NCI-H1417 treated with DMSO at 0.1 percent for 48 hours (cell line): ENCODE results near the gene MRPL36.
A peak's percentile ranks its signal among the peaks of the same experiment; 100 is the strongest.
"Not testable (repeated sequence)": the region's sequence is repeated elsewhere in the genome, so short reads cannot be mapped to it uniquely, and the experiment has no call there.

Experiments
- DNase-seq: peaks from one replicate; lab custom pipeline; 2025; lab: John Stamatoyannopoulos, UW

Gene MRPL36

DNA sequence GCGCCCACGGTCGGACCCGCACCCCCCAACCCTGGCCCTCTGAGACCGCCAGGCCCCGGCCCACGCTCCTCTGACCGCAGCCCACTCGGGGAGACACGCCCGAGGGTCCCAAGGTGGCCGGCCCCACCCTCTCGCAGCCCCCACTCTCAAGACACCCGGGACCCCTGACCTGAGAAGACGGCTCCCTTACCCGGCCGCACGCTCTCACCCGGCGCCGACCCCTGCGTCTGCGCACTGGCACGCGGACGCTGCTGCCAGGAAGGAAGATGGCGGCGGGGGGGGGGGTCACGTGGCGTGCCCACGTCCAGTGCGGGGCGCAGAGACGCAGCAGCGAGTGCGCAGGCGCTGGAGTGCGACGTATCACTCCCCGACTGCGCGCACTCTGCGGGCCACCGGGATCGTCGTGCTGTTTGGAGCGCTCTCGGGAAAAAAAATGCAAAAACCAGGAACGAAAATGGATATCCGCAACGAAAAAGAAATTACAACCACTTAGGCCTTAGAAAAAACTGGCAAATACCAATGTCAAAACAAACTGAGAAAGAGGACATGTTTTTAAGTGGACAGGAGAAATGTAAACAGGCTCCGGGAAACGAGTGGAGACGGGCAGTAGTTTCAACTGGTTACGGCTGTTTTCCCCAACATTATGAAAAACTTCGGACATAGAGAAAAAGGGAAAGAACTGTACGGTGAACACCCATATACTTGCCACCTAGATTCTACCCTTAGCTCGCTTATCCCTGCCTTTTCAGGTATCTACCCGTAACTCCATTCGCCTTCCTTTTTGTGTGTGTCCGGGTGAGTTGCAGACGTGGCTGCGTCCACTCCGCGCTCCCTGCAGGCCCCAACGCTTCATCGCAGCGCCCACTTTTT lies at the start of gene MRPL36:
Gene MRPL36, minus strand, starts transcription at position 236 of the 870 bp plus-strand sequence. CDS start 902 bp downstream, outside the sequence.
- DNase-seq, result peak; percentile 84

DNA sequence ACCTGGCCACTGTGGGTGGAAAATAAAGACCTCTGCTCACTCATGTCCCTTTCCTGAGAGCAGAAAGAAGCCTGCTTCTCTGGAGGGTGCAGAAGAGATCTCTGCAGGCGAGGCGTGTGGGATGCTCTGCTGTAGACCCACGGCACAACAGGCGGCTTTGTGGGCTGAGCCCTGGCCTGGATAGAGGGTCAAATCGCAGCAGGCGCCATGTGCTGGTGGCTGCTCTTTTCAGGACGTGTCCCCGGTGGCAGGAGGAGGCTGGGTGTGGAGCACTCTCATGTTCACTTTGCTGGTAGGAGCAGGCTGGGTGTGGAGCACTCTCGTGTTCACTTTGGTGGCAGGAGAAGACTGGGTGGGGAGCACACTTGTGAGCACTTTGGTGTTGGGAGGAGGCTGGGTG lies 48.0 kb upstream of the MRPL36 start:
- no peak for DNase-seq

DNA sequence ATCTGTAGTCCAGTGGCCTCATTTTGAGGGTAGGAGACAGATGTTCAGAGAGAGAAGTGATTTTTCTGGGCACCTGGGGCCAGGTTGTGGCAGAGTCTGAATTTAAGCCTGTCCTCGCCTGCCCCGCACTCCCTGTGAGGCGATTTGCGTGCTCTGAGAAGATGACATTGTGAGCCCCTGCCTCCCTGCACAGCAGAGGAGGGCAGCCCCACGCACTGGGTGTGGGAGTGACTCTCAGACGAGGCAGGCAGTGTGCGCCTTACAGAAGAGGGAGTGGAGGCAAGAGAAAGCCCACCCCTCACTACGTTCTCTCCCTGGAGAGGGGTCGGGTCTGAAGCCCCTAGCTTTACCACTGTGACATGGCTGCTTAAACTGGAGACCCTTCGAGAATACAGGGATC lies 47.4 kb upstream of the MRPL36 start:
- DNase-seq, result no peak

DNA sequence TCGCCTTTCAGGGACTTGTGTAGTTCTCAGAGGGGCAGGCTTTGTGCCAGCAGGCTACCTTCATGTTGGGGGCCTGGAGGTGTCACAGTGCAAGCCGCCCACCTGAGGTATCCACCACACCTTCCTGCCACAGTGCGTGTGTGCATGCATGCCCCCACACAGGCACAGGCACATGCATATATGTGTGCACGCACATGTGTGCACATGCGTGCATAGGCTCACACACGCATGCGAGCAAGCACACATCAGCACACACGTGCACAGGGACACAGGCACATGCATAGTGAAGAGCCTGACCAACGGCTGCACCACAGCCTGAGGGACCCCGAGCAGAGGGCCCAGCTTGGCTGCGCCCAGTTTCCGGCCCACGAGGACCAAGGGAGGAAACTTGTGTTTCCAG lies 46.9 kb upstream of the MRPL36 start:
- DNase-seq, result no peak

DNA sequence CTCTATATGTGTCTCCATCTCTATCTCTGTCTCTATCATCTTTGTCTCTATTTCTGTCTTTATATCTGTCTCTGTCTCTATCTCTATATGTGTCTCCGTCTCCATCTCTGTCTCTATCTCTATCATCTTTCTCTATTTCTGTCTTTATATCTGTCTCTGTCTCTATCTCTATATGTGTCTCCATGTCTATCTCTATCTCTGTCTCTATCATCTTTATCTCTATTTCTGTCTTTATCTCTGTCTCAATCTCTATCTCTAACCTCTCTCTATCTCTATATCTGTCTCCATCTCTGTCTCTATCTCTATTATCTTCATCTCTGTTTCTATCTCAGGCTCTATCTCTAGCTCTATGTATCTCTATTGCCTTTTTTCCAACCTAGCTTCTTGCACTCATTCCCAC lies 46.1 kb upstream of the MRPL36 start:
- DNase-seq, result no peak

DNA sequence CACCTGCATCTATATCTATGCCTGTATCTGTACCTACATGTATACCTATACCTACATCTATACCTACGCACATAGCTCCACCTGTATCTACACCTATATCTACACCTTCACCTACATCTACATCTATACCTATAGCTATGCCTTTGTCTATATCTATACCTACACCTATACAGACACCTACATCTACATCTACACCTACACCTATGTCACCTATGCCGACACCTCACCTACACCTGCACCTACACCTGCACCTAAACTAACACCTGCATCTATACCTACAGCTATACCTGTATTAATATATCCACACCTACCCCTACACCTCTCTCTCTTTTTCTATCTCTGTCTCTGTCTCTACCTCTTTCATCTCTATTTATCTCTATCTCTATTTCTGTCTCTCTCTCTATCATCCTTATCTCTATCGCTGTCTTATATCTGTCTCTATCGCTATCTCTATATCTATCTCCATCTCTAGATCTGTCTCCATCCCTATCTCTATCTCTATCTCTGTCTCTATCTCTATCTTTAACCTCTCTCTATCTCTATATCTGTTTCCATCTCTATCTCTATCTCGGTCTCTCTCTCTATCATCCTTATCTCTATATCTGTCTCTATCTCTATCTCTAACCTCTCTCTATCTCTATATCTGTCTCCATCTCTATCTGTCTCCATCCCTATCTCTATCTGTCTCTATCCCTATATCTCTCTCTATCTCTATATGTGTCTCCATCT lies 45.2 kb upstream of the MRPL36 start:
- DNase-seq, result no peak

DNA sequence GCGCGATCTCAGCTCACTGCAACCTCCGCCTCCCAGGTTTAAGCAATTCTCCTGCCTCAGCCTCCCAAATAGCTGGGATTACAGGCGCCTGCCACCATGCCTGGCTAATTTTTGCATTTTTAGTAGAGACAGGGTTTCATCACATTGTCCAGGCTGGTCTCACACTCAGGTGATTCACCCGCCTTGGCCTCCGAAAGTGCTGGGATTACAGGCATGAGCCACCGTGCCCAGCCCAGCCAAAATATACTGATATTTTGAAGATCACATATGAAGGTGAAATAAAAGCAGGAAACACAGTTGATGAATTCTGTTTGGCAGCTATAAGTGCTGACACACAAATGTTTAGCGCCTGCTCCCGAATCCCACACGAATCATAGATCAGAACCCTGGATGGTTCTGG lies 44.1 kb upstream of the MRPL36 start:
- not testable (repeated sequence) for DNase-seq

DNA sequence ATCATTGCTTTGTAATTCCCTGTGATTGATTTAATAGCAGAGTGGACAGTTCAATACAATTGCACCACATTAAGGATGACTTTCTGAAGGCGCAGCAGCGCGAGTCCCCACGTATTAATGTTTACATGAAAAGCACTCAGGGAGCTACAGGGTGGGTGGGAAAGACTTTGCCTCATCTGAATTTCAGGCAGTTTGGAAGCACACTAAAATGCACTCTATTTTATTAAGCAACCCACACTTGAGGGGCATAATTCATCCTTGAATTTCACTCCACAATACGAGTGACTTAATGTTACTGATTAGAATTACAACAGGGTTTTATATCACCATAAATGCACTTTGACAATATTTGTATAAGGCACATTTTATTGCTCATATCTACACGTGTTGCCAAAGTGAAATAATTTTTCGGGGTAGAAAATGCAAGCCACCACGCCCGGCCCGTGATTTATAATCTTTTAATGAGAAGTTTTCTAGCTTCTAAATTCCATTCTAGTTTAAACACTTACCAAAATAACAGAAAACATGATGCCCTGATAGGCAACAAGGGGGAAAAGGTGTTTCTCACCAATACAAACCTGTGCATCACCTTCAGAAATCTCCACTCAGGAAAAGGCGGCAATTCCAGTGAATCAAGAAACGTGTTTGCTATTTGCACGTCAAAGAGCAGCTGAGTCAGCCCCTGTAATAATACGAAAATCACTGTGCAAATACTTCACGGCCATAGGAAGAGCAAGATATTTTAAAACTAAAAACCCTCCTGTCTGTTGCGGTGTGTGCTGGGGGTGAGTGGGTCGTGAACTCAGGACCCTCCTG lies 42.6 kb upstream of the MRPL36 start:
- DNase-seq, result no peak

DNA sequence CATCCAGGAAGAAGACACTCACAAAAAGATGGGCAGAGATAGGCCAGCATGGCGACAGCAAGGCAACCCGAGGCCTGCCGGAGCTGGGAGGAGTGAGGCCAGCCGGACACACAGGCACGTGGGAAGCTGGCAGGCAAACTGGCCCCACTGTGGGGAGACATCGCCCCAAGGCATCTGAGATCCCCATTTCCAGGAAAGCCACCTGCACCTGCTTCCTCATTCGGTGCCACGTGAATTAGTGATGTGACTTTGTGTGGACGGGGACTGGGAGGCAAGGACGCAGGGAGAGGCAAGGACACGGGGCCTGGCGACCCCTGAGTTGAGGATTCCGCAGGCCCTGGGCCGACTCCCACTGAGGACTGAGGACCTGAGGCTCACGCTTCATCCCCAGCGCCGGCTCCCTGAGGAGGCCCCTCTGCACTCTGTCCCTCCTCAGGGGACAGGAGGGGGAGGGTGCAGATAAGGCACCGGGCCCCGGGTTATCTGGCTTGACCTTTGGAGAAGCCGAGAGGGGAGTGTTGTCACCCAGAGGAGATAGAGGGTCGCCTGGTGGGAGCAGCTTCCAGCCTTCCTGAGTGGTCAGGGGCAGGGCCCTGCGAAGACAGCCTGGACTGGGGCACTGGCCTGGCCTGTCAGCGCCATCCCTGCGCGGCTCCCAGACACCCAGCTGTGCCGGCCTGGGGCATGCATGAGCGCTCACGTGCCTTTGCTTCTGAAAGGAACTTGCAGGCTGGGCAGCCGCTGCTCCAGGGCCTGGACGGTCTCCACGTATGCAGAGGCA lies 41.3 kb upstream of the MRPL36 start:
- no peak for DNase-seq

DNA sequence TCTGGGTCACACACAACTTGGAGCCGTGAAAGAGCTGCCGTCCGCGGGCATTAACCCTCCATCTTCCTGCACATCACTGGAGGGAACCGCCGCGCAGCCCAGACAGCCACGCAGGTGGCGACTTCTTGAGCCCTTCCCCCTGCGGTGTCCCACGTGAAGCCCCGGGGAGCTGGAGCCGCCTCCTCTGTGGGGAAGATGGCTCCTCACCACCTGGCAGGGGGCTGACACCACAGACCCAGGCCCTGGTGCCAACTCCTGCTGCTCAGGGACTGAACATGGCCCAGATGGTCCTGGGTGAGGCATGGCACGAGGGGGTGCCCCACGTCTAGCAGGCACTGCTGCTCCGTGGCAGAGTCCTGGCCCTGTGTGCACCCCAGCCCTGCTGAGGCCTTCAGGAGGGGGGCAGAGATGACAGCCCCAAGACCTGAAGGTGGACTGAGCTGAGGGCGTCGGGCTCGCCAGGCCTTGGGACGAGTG lies 40.5 kb upstream of the MRPL36 start:
- no peak for DNase-seq

DNA sequence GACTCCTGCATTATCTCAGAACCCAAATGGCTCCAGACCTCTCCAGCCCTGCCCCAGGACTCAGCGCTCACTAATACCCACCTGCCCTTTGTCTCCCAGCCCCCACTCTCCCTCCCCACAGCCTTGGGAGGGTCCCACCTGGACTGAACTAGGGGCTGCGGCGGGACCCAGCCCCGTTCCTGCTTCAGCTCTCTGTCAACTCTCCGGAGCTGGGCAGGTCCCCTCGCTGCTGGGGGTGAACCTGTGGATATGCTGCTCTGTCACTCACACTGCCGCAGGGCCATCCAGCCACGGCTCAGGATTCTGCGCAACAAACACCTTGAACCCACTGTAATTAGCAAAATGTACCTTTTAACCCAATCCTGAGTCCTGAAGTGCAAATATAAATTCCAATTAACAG lies 38.4 kb upstream of the MRPL36 start:
- DNase-seq, result no peak

DNA sequence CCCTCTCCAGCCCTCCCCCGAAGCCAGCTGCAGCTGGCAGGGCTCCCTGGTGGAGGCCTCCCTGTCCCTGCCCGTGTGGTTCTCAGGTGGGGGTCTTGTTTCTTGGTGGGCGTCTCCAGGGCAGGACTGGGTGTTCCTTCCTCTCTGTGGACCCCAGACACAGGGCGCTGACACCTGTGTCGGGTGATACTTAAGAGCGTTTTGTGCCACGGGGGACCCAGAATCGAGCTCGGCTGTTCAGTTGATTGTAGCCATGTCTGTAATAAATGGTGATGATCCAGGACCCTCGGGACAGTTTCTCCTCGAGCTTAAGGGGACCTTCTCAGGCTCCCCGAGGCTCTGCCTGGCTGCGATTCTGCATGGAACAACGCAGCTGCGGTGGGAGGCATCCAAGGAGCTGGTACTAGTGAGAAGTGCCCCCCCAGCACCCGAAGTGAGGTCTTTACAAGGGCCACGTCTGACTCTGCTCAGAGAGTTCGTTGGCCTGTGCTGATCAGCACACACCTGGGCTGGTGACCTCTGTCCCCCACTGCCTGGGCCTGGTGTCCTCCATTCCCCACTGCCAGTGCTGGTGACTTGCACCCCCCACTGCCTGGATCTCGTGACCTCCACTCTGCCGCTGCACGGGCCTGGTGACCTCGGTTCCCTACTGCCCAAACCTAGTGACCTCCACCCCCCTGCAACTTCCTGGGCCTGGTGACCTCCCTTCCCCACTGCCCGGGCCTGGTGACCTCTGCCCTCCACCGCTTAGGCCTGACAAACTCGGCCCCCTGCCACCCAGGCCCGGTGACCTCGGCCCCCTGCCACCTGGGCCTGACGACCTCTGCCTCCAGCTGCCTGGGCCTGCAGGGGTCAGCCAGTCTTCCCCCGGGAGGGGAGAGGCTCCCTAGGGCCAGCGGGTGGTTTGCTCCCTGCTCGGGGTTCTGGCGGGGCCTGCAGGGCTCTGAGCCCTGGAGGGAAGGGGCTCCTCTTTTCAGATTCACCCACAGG lies 37.5 kb upstream of the MRPL36 start:
- no peak for DNase-seq

DNA sequence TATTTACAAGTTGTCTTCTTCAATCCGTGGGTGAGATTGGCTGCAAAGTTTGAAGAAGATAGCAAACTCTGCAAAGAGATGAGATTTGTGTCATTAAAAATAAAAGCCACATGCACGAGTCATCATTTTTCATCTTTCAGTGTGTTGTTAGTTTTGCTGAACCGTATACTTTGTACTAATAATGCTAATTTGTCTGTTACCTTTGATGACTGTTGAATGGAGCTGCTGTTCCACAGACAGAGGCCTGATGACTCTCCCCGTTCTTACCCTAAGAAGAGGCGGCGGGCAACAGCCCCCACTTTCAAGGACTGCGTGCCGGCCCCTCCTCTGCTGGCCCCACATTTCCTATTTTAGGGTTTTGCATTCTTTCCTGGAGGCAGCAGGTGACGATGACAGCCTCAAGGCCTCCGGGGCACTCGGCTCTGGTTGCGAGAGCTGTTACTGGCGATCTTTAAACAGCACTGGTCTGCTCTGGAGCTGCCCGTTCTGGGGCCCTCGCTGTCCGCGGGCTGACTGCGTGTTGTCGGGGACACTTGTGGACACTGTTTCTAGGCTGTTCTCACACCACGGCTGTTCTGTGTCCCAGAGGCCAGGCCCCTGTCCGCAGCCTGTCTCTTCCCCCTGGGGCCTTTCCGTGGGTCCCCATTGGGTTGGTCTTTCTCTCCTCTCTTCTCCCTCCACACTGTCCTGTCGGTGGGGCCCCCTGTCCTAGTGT lies 36.7 kb upstream of the MRPL36 start:
- DNase-seq, result no peak

DNA sequence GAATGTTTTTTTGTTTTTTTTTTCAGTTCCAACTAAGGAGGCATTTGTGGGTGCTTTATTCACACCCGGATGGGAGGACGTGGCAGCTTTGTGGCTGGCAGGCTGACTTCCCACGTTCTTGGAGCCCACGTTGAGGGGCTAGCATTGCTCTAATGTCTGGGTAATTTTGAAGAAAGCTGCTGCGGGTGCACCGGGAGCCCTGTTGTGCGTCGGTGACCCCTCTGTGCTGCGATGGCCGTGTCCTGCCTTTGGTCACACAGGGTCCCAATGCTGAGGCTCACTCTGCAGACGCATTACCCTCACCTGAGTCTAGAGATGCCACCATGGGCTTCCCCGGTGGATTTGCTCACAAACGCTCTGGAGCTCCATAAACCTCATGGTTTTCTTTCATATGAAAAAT lies 35.8 kb upstream of the MRPL36 start:
- DNase-seq, result no peak

DNA sequence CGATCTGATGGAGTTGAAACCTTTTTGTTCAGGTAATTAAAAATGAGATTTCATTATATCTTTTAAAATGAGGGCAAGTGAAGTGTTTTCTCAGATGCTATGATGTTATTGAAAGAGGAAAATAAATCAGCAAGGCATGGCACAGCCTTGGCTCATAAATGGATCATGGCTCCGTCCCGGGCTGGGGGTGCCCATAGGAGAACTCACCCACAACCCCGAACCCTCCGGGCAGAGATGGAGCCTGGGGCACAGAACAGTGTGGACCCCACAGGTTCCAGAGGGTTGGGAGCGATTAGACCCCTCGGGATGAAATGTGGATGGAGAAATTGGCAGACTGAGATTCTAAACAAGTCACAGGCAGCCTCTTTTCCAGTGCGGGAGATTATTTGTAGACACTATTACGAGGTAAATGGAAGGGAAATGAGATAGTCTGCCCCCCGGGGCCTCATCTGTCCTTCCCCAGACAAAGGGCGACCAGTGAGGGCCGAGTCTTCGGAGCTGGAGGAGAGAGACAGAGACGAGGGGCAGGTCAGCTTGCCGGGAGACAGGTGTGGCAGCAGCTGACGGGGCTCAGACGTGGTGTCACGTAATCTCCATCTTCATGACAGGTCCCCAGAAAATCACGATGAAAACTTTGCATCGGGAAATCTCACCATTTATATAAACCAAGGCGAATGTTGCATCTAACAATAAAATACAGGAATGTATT lies 35.2 kb upstream of the MRPL36 start:
- DNase-seq, result peak; percentile 10

DNA sequence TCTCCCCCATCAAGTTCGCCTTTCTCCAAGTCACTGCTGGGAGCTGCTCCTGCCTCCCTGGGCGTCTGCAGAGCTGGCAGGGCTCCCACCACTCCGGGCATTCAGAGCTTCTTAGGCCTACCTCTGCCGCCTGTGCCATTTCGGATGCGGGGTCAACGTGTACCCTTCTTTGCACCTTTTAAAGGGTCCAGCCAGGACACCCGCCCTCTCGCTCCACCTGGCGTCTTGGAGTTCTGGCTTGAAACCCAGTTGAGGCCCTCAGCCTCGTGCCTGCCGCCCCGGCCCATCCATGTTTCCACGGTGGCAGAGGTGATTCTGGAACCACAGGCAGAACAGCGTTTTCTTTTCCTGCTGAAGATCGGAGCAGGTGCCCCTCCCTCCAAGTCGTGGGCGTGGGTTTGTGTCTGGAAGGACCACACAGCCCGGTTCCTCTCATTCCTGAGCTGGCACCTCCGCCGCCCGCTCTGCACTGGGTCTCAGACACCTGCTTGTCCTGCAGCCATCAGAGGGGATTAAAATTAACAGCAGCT lies 34.5 kb upstream of the MRPL36 start:
- no peak for DNase-seq

DNA sequence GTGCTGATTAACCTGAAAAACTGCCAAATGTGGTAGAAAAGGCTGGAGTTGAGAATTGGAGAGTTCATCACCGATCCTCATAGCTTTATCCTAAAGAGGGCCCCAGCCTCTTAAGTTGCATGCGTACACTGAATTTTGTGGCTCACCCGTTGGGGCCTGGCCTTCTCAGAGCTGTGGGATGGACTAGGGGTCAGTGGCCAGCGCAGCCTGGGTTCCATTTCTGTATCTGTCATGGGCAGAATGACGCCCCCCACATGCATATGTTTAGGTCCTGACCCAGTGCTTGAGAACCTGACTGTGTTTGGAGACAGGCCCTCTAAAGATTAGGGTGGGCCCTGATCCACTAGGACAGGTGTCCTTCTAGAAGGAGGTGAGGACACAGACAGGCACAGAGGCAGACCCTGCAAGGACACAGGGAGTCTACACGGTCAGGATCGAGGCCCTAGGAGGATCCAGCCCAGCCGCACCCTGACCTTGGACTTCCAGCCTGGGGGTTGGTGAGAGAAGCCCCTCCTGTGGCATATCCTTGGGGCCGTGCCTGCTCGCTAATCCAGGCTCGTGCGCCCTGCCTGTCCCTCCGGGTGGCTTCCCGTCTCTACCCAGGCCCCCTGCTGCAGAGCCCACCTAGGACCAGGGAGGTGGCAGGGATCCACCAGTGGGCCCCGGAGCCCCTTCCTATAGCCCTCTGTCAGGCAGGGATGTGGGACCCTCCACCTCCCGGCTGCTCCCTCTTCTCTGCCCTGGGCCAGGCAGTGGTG lies 33.8 kb upstream of the MRPL36 start:
- no peak for DNase-seq
